GM18502 (cell line): Measurements from ENCODE around the gene DDX10.
"Not testable (repeated sequence)": the region's sequence is repeated elsewhere in the genome, so short reads cannot be mapped to it uniquely, and the experiment has no call there.

ENCODE experiments used
- ATAC-seq: cut with Tn5 transposase; IDR thresholded peaks from one replicate; pipeline ENCODE4 v1.9.1; 2021; ENCODE audit warnings: mild to moderate bottlenecking; ENCODE audit not compliant: unreplicated experiment, poor library complexity

The DDX10 gene

DNA sequence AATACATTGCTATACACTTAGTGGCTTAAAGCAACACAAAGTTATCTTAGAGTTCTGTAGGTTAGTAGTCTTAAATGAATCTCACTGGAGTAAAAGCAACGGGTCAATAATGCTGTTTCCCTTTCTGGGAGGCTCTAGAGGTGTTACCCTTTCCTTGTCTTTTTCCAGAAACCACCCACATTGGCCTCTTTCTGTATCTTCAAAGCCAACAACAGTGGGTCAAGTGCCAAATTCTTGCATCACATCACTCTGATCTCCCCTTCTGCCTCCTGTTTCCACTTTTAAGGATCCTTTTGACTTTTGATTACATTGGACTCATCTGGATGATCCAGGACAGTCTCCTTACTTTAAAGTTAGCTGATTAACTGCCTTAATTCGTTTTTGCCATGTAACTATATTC is 93.6 kb downstream of the DDX10 start:
- ATAC-seq: no peak

DNA sequence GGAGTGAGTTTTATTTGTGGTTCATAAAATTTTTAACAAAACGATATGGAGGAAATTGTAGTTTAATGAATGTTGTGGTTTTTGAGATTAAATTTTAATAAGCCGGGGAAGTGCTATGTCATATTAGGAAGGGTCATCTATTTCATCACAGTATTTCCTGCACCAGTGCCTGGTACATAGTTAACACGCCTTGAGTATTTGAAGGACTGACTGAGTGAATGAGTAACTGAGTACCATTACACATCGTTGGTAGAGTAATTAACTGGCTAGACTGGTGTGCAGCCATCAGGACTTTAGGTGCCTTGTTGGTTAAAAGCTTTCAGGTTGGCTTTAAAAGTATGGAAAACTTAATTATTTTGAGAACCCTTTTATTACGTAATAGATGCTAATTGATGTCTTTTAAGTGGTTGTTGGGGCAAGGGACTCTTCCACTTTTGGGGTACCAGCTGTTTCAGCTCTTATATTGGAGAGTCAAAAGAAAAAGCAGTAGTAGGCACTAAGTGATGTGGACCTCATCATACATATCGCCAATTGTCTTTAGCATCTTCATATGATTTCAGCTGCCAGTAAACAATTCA is 101.8 kb downstream of the DDX10 start:
- ATAC-seq: no peak

DNA sequence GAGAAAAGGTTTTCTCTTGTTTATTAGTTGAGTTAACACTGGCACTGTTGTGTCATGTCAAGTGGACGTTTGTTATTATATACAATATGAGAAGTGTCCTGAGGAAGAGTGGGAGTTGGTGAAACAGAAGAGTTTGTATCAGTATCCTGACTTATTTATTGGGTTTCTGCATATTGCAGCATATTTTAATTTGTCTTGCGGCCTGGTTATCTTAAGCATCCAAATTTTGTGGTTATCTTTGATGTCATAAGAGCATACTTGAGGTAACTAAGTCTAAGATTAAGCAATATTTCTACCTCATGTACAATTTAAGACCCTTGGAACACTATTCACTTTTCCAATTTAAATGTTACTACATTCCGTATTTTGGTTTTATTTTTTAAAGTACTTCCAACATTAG is 103.5 kb downstream of the DDX10 start:
- ATAC-seq: no peak

DNA sequence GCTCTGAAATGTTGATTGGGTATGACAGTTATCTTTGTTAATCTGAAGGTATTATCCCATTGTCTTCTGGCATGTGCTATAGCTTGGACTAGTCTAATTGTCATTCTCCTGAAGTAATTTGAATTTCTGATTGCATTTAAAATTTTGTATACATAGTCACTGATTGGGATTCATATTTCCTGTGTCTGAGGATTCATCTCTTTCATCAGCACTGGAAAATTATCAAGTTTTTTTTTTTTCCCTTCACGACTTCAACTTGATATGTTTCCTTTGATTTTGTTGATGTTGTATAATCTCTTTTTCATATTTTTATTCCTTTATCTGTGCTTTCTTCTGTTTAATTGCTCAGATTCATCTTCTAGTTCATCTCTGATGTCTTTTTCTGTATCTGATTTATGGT is 104.1 kb downstream of the DDX10 start:
- no peak for ATAC-seq

DNA sequence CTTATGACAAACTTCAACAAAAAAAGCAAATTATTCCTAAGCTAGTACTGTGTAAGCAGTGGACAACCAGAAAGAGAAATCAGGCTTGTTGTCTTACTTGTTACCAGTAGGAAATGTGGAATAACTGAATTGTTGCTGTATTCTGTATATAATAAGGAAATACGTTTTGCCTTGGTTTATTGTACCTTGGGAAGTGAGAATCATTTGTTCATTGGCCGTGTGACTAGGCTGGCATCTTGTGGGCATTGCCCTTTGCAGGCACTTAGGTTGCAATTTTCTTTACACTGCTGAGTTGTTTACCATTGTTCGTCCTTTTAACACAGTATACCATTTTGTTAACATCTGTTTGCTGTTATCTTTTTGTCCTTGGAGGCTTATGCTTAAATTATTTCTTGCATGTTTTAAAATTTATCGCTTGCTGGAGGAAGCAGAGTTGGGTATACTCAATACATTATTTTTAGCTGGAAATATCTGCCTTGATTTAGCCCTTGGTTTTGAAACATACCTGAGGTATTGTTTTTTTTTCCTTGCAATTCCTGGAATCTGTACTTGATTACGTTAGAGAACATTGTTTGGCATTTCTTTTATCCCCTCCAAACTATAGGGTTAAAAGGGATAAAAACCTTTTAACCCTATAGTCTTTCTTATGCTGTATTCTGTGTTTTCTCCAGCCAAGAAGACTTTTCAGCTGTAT is 109.3 kb downstream of the DDX10 start:
- no peak for ATAC-seq

DNA sequence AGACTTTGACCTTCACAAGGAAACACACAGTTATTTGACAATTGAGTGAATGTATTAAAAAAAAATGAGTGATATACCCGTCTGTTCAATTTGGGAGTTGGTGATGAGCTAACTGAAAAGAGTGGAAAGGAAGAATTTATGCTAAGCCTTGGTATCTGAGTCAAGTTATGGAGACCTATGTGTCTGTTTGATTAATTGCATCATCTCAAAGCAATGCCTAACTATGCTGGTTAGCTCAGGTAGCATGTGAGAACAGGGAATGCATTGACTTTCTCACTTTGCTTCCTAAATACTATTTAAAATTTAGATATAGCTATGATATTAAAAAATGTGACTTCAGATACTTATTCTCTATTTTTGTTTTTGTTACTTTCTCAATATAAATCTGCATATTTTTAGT is 110.5 kb downstream of the DDX10 start:
- no peak for ATAC-seq

DNA sequence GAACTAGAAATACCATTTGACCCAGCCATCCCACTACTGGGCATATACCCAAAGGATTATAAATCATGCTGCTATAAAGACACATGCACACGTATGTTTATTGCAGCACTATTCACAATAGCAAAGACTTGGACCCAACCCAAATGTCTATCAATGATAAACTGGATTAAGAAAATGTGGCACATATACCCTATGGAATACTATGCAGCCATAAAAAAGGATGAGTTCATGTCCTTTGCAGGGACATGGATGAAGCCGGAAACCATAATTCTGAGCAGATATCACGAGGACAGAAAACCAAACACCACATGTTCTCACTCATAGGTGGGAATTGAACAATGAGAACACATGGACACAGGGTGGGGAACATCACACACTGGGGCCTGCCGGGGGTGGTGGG is 114.3 kb downstream of the DDX10 start:
- not testable (repeated sequence) for ATAC-seq

DNA sequence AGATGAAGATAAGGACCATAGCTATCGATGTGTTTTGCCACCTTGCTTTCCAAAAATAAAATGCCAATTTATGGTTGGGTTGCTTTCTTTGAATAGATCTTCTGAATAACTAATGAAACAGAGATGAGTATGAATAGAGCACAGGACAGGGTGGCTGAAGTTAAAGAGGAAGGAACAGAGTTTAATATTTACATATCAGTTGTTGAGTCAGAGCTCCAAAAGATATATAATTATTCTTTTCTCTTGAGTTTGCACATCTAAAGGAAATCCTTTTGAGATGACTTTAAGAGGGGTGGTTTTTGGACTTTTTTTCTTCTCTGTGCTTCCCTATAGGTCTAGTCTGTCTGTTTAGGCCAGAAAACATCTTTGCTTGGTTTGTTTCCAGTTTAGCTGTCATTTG is 115.2 kb downstream of the DDX10 start:
- ATAC-seq: peak; percentile 63

DNA sequence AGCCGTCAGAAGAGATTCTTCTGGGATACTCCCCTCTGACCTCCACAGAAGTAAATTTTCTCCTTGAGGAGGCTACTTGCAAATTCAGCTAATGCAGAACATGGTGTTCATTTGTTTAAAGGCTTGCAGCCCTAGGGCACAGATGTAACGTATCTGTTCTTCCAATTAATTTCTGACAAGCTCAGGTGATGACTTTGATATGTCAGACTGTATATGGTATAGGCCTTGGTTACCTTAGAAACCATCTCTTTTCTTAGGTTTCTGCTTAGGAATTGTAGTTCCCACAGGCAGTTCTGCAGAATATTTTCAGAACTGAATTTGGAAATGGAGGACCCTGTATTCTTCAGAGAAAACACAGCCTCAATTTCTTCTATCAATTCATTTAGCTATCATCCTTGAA is 117.1 kb downstream of the DDX10 start:
- no peak for ATAC-seq

DNA sequence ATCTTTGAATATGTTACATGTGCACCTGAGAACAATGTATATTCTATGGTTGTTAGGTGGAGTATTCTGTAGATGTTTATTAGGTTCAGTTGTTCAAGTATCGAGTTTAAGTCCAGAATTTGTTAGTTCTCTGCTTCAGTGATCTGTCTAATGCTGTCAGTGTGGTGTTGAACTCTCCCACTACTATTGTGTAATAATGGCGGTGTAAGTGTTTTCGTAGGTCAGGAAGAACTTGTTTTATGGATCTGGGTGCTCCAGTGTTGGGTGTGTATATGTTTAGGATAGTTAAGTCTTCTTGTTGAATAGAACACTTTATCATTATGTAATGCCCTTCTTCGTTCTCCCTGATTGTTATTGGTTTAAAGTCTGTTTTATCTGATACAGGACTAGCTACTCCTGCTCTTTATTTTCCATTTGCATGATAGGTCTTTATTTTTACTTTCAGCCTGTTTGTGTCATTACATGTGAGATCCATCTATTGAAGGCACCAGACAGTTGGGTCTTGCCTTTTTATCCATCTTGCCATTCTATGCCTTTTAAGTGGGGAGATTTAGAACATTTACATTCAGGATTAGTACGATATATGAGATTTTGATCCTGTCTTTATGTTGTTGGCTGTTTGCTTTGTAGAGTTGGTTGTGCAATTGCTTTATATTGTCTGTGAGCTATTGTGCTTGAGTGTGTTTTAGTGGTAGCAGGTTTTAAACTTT is 121.6 kb downstream of the DDX10 start:
- ATAC-seq: no peak

DNA sequence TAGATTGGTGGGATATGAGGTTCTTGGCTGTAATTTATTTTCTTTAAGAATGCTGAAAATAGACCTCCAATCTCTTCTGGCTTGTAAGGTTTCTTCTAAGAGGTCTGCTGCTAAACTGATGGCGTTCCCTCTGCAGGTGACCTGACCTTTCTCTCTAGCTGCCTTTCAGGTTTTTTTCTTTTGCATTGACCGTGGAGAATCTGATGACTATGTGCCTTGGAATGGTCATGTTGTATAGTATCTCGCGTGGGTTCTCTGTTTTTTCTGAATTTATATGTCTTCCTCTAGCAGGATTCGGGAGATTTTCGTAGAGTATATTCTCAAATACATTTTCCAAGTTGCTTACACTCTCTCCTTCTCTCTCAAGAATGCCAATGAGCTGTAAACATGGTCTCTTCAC is 122.2 kb downstream of the DDX10 start:
- ATAC-seq: no peak

DNA sequence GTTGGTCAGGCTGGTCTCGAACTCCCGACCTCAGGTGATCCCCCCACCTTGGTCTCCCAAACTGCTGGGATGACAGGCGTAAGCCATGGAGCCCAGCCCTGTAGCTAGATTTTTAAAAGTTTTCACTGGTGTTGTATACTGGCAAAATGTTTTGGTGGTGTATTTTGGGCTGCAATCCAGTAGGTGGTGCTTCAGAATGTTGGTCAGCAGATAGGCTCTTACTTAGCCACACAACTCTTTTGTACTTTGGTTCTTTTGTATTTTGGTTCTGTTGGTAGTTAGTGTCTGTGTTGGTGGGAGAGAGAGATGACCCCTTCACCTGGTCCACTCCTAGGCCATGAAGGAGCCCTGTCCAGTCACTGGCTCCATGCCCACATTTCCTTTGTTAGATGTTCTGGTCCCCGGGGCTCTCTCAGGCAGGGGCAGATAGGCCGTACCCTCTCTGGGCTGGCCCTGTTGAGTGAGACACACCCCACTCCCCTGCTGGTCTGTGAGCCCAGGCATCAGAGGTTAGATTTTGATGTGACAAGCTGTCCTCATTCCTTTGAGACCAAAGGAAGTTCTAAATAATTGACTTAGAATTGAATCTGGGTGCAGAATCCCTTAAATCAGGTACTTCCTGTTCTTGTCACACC is 123.8 kb downstream of the DDX10 start:
- ATAC-seq: no peak

DNA sequence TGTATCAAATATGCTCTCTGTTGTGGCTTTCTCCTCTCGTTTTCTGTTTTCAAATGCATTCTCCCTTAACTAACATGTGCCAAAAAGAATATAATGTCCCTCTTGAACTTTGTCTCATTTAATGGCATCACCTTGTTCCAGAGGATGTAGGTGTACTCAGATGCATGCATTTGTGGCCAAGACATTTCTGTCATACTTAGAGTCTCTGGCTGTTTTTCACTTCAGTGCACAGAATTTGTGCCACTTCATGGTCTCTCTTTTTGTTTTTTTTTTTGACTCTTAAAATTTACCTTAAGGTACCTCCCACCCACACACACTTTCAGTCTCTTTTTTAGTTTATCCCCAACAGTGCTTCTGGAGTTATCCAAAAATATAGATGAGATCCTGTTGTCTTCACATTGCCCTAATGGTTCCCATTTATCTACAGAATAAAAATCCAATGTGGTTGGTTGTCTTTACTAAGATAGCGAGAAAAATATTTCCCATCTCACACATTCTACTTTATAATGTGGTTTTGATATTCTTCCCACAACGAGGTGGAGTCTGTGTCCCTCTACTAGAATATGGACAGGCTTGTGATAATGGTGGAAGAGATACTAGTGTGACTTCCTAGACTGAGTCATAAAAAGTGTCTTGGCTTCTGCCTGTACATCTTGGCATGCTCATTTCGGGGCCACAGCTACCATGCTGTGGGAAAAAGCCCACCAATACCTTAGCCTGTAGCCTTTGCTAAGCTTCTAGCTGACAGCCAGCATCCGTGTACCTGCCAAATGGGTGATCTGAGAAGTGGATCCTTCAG is 125.8 kb downstream of the DDX10 start:
- peak; percentile 59 for ATAC-seq

DNA sequence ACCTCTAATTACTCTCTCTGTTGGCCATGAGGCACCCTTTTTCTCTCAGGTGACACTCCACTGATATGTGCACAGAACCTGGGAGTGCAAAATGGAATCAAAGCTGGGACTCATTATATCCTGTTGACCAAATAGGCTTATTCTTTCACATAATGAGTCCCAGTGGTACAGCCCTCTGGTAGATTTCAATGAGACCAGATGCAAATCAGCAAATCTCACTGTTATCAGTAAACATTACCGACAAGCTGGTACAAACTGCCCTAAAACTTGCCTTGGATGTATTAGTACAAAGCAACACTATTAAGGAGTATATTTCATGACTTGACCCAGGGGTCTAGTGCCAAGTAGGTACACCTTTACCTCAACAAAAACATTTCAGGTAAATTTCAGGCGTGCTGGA is 128.3 kb downstream of the DDX10 start:
- no peak for ATAC-seq

DNA sequence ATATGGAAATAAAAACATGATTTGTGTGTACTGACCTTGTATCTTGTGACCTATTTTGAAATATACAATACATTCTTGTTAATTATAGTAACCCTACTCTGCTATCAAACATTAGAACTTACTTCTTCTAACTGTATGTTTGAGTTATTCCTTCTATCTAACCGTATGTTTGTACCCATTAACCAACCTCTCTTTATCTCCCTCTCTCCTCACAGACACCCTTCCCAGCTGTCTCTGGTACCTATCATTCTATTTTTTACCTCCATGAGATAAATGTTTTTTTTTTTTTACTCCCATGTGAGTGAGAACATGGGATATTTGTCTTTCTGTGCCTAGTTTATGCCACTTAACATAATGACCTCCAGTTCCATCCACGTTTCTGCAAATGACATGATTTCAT is 128.7 kb downstream of the DDX10 start:
- no peak for ATAC-seq

DNA sequence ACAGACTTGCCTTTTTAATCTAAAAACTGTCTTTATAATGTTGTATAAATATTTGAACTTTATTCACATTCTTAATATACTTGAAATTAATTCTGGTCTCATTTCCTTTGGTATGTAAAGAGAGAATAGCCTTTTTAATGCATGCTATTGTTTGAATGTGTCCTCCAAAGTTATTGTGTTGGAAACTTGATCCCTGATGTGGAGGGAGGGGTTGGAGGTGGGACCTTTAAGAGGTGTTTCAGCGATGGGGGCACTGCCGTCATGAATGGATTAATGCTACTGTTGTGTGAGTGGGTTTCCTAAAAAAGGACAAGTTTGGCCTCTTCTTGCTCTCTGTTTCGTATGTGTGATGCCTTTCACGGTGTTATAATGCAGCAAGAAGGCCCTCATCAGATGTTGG is 131.7 kb downstream of the DDX10 start:
- no peak for ATAC-seq

DNA sequence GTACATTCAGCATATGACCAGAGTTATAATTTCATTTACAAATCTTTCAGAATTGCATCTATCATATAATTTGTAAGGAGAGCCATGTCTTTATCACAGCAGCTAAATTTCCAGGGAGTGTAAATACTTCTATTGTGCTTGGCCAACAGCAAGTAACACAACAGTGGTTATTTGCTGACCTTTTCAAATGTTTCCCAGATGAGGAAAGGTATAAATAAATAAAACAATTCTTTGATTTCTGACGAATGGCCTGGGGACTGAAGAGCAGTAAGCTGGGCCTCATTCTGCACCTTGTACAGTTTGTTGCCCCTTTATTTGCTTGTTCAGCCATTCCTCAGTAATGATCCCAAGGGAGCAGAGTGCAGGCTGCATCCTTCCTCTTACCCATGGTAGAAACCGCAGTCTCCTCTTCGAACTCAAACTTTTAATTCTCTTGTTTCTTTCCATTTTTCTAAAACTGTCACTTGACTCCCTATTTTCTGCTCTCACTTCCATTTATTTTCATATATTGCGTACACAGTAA is 132.8 kb downstream of the DDX10 start:
- no peak for ATAC-seq

DNA sequence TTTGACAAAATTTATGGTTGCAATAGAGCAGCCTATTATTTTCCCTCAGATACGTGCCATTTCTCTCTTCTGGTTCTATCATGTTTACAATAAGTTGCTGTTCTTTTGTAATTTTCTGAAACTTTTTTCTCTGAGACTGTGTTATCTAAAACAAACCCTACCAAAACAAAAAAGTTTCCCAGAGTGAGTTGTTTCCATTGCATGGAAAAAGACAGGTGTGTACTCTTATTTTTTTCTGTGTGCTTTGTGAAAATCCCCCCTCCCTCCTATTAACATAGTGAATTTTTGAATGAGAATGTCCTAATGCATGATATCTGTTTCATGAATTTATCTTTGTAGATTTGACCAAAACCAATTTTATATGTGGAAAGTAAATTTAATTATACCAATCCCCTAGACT is 137.6 kb downstream of the DDX10 start:
- no peak for ATAC-seq

DNA sequence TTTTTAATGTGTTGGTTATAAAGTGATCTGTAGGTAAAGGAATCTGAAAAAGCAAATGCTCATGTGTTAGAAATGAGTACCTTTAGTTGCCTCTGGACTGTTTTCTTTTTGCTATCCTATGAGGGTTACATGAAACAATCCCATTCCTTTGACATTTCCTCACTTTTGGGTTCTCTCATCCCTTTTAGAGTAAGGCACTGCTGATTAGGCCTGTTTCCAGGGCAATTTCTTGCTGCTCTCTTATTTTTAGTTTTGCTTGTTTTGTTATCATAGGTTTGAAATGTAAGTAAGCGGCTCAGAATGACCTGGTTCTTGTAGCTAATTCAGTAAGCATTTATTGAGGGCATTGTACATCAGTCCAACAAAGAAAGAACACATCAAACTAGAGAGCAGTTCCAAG is 138.9 kb downstream of the DDX10 start:
- no peak for ATAC-seq

DNA sequence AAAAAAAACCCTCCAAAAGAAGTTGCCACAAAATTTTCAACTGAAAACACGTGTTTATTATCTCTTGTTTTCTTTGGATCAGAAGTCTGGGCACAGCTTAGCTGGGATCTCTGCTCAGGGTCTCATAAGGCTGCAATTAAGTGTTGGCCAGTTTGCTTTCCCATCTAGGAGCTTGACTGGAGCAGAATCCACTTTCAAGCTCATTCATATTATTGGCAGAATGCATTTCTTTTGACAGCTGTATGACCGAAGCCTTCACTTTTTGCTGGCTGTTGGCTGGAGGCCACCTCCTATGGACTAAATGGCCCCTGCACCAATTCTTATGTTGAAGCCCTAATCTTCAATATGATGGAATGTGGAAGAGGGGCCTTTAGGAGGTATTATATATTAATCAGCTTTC is 139.6 kb downstream of the DDX10 start:
- ATAC-seq: no peak
